CD1c-positive myeloid dendritic cell (primary cell): ENCODE data around the gene HS6ST3.
"Not testable (repeated sequence)": the region's sequence is repeated elsewhere in the genome, so short reads cannot be mapped to it uniquely, and the experiment has no call there.

Source experiments
- DNase-seq: peaks from one replicate; pipeline ENCODE4 v3.0.0-alpha.2; 2016; ENCODE audit errors: extremely low spot score

HS6ST3 gene

DNA sequence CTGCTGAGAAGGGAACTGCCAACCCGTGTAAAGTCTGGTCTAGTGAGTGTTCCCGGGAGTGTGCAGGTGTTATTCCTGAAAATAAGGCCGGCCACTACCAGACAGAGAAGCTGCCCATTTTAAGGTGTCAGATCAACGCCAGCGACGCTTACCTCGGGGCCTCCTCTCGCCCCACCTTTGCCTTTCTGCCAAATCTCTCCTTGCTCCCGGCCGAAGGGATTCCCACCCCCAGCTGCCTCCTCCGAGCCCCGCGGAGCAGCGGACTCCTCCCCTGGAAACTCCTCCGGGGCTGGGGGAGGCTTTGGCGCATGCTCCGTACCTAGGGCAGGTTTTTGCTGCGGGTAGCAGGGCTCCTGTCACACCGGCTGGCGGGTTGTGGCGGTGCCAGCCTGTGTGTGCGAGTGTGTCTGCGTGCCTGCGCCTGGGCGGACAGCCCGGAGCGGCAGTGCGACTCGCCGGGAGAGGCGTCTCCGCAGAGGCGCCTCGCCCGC, at the start of gene HS6ST3:
TSS of gene HS6ST3 (plus strand) at position 359 of the 491 bp plus-strand sequence.
- no peak for DNase-seq

DNA sequence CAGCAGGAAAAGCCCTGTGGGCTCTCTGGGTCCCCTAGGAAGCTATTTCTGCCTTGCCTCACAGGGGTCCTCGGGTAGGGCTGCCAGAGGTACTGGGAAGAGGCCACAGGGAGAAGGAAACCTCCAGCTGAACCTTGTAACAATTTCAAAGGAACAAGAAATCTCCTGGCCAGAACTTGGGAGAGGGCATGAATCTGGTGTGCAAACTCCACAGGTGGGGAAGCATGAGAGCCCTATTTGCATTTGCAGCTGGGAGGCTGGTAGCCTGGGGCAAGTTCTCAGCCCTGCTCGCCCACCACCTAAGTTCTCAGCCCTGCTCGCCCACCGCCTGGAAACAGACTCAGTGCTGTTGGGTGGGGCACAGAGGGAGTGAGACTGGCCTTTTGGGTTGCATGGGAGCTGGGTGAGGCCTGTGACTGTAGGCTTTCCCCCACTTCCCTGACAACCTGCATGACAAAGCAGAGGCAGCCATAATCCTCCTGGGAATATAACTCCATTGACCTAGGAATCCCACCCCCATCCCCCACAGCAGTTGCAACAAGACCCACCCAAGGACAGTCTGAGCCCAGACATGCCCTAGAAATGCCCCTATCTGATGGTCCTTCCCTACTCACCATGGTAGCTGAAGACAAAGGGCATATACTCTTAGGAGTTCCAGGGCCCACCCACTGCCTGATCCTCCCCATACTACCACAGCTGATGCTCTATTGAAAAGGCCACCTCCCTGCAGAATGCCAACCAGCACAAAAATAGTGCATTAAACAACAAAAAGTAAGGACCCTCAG, 48.4 kb upstream of the HS6ST3 start:
- DNase-seq = no peak

DNA sequence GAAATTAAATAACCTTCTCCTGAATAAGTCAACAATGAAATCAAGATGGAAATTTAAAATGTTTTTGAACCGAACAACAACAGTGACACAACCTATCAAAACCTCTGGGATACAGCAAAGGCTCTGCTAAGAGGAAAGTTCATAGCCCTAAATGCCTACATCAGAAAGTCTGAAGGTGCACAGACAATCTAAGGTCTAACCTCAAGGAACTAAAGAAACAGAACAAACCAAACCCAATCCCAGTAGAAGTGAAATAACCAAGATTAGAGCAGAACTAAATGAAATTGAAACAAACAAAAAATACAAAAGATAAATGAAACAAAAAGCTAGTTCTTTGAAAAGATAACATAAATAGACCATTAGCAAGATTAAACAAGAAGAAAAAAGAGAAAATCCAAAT, 45.7 kb upstream of the HS6ST3 start:
- DNase-seq = no peak

- DNase-seq = not testable (repeated sequence)
These were observed 43.3 kb upstream of the HS6ST3 start for GRCh38 chr13:96046449-96047126.

- not testable (repeated sequence) for DNase-seq
These were observed 39.0 kb upstream of the HS6ST3 start for GRCh38 chr13:96050955-96051354.

- not testable (repeated sequence) for DNase-seq
These were observed 38.4 kb upstream of the HS6ST3 start for GRCh38 chr13:96051491-96051890.

GRCh38 chr13:96051946-96052345, 38.0 kb upstream of the HS6ST3 start:
- DNase-seq = not testable (repeated sequence)

DNA sequence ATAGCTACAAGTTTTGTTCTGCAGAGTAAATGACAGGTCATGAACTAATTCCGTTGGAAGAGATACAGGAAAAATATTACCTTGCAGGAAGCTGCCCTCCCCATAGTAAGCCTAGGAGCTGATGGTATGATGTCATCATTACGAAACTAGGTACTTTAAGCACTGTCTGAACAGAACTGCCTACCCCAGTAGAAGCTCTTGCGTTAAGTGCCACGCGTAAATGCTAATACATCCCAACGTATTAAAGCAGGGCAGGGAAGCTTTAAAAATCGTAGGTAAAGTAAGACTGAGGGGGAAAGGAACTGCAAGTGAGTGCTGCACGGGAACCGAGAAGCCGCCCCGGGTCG, 37.3 kb upstream of the HS6ST3 start:
- peak; percentile 54 for DNase-seq

DNA sequence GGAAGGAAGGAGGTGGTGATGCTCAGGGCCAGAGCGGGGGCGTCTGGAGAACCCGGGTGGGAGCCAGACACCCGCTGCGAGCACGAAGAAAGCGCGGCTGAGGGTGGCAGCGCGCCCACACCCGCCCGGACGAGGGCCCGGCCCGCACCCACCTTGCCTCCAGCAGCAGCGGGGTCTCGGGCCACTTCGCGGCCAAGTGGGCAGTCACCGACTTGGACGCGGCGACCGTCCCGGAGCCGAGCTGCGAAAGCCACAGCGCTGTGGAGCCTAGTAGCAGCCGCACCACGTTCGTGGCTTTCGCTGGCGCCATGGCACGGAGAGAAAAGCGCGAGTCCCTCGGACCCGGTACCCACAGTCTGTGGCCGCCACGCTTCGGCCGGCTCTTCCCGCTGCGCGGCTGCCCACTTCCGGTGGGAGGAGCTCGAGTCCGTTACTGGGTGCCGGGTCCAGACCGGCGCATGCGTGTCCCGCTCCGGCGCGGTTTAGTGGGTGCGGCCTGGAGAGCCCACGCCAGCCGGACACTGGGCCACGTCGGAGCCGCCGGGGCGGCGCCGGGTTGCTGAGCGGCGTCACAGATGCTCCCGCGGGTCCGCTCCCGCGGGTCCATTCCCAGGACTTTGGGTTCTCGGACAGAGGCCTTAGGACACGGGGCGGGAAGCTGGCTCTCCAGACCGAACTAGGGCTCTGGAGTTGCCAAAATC, 36.8 kb upstream of the HS6ST3 start, which contains the start of gene UGGT2:
TSS of gene UGGT2 (minus strand) at position 399 of the 701 bp plus-strand sequence. CDS start at position 310, 89 bp downstream.
- DNase-seq = peak; percentile 94

- no peak for DNase-seq
These were observed 24.1 kb upstream of the HS6ST3 start for GRCh38 chr13:96065849-96066248.

- DNase-seq = no peak
These were observed 21.2 kb upstream of the HS6ST3 start for GRCh38 chr13:96068729-96069128.

DNA sequence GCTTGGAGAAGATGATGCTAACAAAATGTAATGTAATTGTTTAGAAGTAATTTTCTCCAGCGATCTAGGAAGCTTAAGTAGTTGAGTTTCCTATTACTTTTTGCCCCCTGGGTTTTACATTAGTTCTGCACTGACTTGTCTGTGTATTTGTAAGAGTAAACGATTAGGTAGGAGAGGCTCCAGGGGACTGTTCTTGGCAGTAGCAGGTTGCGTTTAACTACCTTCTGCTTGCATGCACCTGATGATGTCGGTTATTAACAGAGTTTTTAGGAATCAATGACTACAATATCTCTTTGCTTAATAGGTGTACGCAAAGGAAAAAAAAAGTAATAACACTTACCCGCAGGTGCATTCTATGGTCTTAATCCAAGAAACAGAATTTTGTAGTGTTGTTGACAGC, 18.4 kb upstream of the HS6ST3 start:
- no peak for DNase-seq

DNA sequence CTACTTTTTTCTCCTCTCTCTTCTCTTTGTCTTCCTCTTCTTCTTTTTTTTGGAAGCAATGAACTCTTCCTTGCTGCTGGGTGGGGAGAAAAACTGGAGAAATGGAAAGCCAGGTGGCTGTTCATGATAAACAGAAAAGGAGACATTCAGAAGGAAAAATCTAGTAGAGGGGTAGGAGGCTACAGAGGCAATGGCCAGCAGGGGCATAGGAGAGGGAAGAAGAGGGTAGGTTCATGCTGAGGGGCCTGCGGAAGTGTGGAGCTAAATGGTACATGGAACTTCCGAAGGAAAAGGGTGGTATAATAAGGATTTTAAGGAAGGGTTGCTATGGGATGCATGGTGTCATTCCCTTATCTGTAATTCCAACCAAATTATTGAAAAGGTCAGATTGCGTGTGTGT, 17.5 kb upstream of the HS6ST3 start:
- DNase-seq = no peak

DNA sequence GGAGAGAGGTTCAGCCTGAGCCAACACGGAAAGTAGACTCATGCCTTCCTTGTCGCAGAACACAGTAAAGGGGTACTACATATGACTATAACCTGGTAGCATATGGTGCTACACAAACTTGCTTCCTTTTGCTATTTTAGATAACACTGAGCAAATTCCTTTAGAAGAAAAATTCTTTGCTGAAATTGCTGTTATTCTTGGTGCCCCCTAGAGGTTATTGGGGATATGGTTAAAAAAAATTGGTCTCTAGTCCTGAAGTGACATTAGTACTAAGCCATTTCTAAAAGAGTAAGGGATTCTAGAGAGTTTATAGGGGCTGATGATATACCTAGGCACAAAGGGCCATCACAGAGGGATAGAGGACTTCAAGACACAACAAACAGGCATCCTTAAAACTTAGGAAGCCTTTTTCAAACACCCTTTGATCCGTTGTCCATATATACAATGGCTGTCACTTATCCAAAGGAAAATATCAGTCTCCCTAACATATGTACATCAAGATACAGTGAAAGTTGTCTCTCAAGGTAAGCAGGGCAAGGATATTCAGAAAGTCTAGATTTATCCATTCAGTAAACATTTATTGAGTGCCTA, 13.9 kb upstream of the HS6ST3 start:
- DNase-seq = peak; percentile 11

DNA sequence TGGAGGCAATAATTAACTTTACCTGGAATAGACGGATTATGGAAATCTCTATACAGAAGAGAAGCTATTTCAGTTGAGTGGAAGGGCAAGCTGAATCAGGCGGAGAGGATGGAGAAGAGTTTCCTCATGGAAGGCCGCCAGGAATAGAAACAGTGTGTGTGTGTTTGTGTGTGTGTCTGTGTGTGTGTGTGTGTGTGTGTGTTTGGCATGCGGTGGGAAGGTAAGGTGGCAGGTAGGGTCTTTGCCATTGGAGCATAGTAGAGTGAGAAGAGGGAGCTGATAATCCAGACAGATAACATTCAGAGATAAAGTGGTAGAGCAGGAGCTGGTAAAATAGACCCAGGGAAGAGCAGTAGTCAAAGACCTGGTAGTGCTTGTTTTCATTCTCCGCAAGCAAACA, 9.2 kb upstream of the HS6ST3 start:
- DNase-seq = no peak

DNA sequence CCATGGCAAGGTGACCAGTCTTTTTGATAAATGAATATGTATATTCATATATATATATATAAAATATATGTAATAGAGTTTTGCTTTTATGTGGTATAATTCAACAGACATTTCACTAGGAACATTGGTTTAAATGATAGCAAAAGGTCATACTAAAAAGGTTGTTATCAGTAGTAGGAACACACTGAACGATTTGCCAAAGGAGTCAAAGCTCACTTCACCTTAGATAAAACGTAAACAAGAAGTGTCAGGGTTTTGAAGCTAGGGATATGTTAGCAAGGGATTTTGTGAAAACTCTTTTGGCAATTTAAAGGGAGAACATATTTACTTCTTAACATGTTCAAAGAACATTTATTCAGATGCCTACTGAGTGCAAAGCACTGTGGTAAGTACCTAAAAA, 8.0 kb upstream of the HS6ST3 start:
- DNase-seq = no peak

GRCh38 chr13:96082640-96083039, 7.3 kb upstream of the HS6ST3 start:
- DNase-seq = no peak

- DNase-seq = no peak
These were observed 3.2 kb upstream of the HS6ST3 start for GRCh38 chr13:96086736-96087135.

DNA sequence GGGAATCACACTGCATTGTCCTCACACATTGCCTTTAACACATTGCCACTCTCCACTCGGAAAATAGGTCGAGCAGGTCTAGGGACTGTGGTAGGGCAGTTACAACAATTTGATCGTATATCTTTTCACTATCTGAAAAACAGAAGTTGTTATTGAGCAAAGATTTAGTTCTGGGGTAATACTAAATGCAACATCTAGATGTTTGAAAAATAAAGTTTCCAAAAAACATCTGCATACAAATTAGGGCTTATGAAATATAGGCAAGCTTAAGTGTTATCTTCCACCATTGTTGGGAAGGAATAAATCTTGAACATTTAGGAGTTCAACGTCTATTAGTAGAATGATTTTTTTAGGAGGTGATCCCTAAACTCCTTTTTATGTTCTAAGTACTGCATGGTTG, 768 bp upstream of the HS6ST3 start:
- no peak for DNase-seq

GRCh38 chr13:96090240-96091101, 564 bp downstream of the HS6ST3 start:
- DNase-seq = no peak
